DND-41 (cell line): ENCODE data around the gene COL23A1.

Experiments used
- ATAC-seq: fragments of 200-7000 bp; cut with Tn5 transposase; 3 replicates; pipeline ENCODE4 v1.9.1; 2021; ENCODE audit warnings: low read depth; ENCODE audit not compliant: insufficient read depth
- DNase-seq: peaks from one replicate; pipeline ENCODE4 v3.0.0-alpha.2; 2020
- H2AFZ ChIP-seq: 2 replicates; pipeline ENCODE4 v1.6.0; 2012; ENCODE audit warnings: low read depth, low read length
- H3K27ac ChIP-seq: 2 replicates; pipeline ENCODE4 v1.5.1; 2012; ENCODE audit warnings: low read length, inconsistent platforms
- H3K27me3 ChIP-seq: fragments of 200-600 bp; sonication (generic); 2 replicates; pipeline ENCODE4 v1.6.0; 2012; ENCODE audit warnings: low read length, mild to moderate bottlenecking, inconsistent platforms; ENCODE audit not compliant: insufficient read depth, poor library complexity
- H3K36me3 ChIP-seq: 2 replicates; pipeline ENCODE4 v1.5.1; 2012; ENCODE audit warnings: low read length, inconsistent platforms; ENCODE audit not compliant: insufficient read depth
- H3K4me1 ChIP-seq: 2 replicates; pipeline ENCODE4 v1.5.1; 2012; ENCODE audit warnings: mild to moderate bottlenecking, low read length; ENCODE audit not compliant: insufficient read depth
- H3K4me2 ChIP-seq: 2 replicates; pipeline ENCODE4 v1.6.0; 2012; ENCODE audit warnings: mild to moderate bottlenecking, moderate library complexity, low read length, inconsistent platforms; ENCODE audit not compliant: insufficient read depth
- H3K4me3 ChIP-seq, 2 experiments: fragments of 200-600 bp in 1 of 2; shearing (Covaris generic) in 1 of 2; 2 replicates each; pipeline ENCODE4 v1.5.1; 2012 to 2016; ENCODE audit warnings: inconsistent platforms in 2 of 2, low read length in 2 of 2, mild to moderate bottlenecking in 2 of 2, low read depth in 1 of 2, moderate library complexity in 1 of 2
- H3K79me2 ChIP-seq: 2 replicates; pipeline ENCODE4 v1.6.0; 2012; ENCODE audit warnings: low read length, inconsistent platforms; ENCODE audit not compliant: insufficient read depth
- H3K9ac ChIP-seq: 2 replicates; pipeline ENCODE4 v1.6.0; 2012; ENCODE audit warnings: low read depth, mild to moderate bottlenecking, inconsistent platforms, low read length, moderate library complexity
- H3K9me3 ChIP-seq: 2 replicates; pipeline ENCODE4 v1.5.1; 2012; ENCODE audit warnings: low read length, moderate library complexity, mild to moderate bottlenecking, inconsistent platforms; ENCODE audit not compliant: insufficient read depth, severe bottlenecking
- H4K20me1 ChIP-seq: 2 replicates; pipeline ENCODE4 v1.6.0; 2012; ENCODE audit warnings: low read length; ENCODE audit not compliant: insufficient read depth
- CTCF ChIP-seq: IDR thresholded peaks from 2 replicates; pipeline ENCODE4 v1.5.1; 2012; ENCODE audit warnings: borderline replicate concordance, low read length, moderate library complexity, mild to moderate bottlenecking; ENCODE audit not compliant: poor library complexity, severe bottlenecking; ENCODE audit errors: extremely low read depth
- EZH2 ChIP-seq: IDR thresholded peaks from 3 replicates; pipeline ENCODE4 v1.6.1; 2012; ENCODE audit warnings: borderline replicate concordance, low read depth, mild to moderate bottlenecking, moderate library complexity, low read length, inconsistent platforms; ENCODE audit not compliant: severe bottlenecking

The COL23A1 gene

GRCh38 chr5:178431063-178431781 lies 159.0 kb downstream of the COL23A1 start:
- DNase-seq (peak; percentile 2), ATAC-seq (no peak)
- Histone ChIP-seq H3K4me1 (peaks cover 15% of the 10 kb centered on the region), H3K79me2 (no peaks in the 10 kb centered on the region), H3K27me3 (no peaks in the 10 kb centered on the region), H2AFZ (no peak overlapping the region), H4K20me1 (no peaks in the 10 kb centered on the region), H3K9me3 (no peaks in the 10 kb centered on the region), H3K9ac (no peak overlapping the region), H3K36me3 (no peaks in the 10 kb centered on the region), H3K4me3 (no peak overlapping the region), H3K4me2 (no peak overlapping the region), H3K27ac (peak overlapping the region; percentile 14; the same call in 1 of the 2 replicates)
- no peak for TF ChIP-seq EZH2
- no peak for TF ChIP-seq CTCF

- DNase-seq (peak; percentile 2), ATAC-seq (no peak)
- Histone ChIP-seq H3K4me2 (no peak overlapping the region), H3K36me3 (no peaks in the 10 kb centered on the region), H3K4me1 (peaks cover 15% of the 10 kb centered on the region), H3K9ac (no peak overlapping the region), H4K20me1 (no peaks in the 10 kb centered on the region), H3K4me3 (no peak overlapping the region), H3K79me2 (no peaks in the 10 kb centered on the region), H2AFZ (no peak overlapping the region), H3K27me3 (no peaks in the 10 kb centered on the region), H3K9me3 (no peaks in the 10 kb centered on the region), H3K27ac (peak overlapping the region; percentile 14; the same call in 1 of the 2 replicates)
- TF ChIP-seq CTCF, result no peak
- TF ChIP-seq EZH2, result no peak
Observed at GRCh38 chr5:178430186-178431062, 159.8 kb downstream of the COL23A1 start.

- Histone ChIP-seq H3K27ac (no peak overlapping the region; the same call in 1 of the 2 replicates), H3K4me1 (peaks cover 15% of the 10 kb centered on the region), H3K9ac (no peak overlapping the region), H3K9me3 (no peaks in the 10 kb centered on the region), H3K4me2 (no peak overlapping the region), H3K4me3 (no peak overlapping the region), H3K79me2 (no peaks in the 10 kb centered on the region), H3K36me3 (no peaks in the 10 kb centered on the region), H4K20me1 (no peaks in the 10 kb centered on the region), H2AFZ (no peak overlapping the region), H3K27me3 (no peaks in the 10 kb centered on the region)
- DNase-seq, result peak; percentile 2
- ATAC-seq, result no peak
- TF ChIP-seq EZH2 (no peak), CTCF (no peak)
Observed at GRCh38 chr5:178429491-178430185, 160.6 kb downstream of the COL23A1 start.
